HG03439 (cell line): ENCODE measurements around the gene RPL13.

Experiments used
- ATAC-seq: cut with Tn5 transposase; IDR thresholded peaks from one replicate; pipeline ENCODE4 v1.9.1; 2021; ENCODE audit warnings: mild to moderate bottlenecking, moderate library complexity; ENCODE audit not compliant: unreplicated experiment

Gene RPL13

DNA sequence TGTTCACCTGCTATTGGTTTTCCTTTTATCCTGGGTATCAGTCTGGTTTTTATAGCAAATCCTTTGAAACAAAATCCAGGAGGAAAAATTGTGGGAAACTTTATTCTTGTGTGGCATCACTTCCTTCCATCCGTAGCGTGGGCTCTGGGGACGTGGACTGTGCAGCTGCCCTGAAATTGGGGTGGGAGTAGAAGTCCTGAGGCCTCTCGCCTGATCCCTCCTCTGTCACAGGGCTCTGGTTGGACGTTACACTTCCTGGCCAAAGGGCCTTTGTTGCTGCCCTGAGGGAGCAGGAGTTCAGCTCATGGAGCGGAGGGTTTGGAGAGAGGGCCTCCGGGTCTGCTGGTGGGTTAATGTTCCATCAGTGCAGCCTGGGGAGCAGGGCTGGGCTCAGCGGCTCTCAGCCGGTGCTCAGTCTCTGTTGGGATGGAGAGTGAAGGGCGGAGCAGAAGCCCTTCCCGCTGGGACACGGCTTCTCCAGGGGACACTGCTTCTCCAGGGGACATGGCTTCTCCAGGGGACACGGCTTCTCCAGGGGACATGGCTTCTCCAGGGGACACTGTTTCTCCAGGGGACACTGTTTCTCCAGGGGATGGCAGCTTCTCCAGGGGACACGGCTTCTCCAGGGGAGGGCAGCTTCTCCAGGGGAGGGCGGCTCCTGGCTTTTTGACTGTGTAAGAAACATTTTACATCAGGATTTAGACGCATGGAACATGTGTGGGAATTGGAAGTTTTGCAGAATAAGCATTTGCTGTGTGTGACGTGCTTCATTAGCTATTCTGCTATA is 15.2 kb upstream of the RPL13 start:
- no peak for ATAC-seq

DNA sequence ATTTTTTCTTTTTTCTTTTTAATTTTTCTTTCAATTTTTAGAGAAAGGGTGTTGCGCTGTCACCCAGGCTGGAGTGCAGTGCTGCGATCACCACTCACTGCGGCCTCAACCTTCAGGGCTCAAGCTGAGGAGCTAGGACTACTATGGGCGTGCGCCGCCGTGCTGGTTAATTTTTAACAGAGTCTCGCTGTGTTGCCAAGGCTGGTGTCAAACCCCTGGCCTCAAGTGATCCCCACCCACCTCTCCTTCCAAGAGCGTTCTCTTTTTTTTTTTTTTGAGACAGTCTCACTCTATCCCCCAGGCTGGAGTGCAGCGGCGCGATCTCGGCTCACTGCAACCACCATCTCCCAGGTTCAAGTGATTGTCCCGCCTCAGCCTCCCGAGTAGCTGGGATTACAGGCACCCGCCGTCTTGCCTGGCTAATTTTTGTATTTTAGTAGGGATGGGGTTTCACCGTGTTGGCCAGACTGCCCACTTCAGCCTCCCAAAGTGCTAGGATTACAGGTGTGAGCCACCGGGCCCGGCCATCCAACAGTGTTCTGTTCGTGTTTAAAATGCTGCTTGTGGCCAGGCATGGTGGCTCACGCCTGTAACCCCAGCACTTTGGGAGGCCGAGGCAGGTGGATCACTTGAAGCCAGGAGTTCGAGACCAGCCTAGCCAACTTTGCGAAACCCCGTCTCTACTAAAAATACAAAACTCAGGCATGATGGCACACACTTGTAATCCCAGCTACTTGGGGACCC is 14.5 kb upstream of the RPL13 start:
- ATAC-seq = no peak

DNA sequence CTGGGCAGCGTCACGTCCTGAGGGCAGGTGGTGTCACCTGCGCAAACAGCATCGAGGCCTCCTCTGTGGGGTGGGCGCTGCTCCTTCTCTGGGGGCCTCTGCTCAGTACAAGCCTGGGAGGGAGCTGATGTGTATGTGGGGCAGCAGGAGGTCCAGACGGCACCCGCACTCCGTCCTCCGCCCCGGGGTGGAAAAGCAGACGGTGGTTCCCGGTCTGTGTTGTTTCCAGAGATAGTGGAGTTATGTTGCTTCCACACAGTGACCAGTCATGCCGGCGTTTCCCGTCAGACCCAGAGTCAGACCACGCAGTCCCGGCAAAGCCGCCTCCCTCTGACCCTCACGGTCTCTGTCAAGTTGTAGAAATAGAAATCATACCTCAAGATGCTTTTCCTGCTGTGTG is 13.7 kb upstream of the RPL13 start:
- no peak for ATAC-seq

DNA sequence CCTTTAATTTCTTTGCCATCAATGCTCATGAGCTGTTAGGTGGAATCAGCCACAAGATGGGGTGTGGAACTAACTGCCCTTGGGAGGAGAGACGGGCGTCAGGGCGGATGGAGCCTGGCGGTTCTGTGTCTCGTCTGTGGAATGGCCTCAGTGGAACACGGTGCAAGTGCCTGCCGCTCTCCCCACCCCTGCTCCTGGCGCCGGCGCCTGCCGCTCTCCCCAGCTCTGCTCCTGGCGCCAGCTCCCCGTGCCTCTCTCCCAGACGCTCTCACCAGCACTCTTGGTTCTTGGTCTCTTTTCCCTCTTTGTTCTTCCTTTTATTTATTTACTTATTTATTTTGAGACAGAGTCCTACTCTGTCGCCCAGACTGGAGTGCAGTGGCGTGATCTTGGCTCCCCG is 13.2 kb upstream of the RPL13 start:
- no peak for ATAC-seq

DNA sequence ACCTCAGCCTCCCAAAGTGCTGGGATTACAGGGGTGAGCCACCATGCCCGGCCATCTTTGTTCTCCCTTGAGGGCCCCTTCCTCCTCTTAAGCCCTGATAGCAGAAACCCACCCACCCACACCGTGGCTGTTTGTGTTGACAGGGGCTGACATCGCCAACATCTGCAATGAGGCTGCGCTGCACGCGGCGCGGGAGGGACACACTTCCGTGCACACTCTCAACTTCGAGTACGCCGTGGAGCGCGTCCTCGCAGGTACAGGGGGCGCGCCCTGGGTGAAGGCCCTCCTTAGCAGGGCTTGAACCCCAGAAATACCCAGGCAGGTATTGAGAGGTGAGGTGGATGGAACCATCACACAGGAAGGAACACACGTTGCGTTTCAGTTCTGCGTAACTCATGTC is 12.6 kb upstream of the RPL13 start:
- no peak for ATAC-seq

DNA sequence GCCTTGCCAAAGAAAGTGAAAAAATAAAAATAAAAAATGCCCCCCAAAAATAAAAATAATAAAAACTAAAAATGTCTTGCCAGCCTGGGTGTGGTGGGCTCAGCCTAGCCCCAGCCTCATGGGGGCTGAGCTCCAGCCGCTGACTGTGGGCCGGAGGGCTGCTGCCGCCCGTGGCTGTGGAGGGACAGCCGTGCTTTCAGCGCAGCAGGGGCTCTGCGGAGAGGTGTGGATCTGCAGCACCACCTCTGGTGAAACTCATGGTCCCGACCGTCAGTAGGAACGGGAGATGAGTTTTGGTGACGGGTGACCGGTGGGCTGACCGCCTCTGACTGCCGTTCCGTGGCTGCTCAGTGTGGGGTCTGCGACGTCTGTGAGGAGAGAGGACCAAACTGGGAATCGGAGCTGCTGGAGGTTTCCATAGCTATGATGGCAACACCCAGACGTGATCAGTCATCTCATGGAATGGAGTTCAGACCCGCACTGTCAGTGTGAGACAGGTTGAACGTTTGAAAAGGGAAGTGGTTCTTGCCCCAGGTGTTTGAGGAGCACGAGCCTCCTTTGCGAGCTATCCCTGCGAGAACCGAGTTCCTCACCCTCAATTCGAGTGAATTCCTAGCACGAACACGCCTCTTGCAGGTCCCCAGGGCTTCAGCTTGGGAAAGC is 12.0 kb upstream of the RPL13 start:
- ATAC-seq = no peak

DNA sequence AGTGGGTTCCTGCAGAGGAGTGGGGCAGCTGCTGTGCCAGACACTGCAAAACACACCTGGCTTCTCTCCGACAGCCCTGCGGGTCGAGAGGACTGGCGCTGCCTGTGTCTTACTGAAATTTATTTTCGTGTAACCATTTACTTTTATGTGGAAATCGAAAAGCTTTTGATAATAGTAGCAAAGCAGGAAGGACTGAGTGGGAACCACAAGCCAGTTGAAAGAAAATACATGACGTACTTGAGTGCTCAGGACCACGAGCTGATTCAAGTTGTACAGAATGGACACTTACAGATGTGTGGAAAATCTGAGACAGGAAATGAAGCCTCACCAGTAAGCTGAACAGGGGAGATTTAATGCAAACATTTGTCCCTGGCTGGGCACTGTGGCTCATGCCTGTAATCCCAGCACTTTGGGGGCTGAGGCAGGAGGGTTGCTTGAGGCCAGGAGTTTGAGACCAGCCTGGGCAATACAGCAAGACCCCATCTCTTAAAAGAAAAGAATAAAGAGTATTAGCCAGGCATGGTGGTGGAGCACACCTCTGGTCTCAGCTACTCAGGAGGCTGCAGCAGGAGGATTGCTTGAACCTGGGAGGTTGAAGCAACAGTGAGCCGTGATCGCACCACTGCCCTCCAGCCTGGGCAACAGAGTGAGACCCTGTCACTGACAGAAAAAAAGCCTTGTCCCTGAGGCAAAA is 11.3 kb upstream of the RPL13 start:
- no peak for ATAC-seq

DNA sequence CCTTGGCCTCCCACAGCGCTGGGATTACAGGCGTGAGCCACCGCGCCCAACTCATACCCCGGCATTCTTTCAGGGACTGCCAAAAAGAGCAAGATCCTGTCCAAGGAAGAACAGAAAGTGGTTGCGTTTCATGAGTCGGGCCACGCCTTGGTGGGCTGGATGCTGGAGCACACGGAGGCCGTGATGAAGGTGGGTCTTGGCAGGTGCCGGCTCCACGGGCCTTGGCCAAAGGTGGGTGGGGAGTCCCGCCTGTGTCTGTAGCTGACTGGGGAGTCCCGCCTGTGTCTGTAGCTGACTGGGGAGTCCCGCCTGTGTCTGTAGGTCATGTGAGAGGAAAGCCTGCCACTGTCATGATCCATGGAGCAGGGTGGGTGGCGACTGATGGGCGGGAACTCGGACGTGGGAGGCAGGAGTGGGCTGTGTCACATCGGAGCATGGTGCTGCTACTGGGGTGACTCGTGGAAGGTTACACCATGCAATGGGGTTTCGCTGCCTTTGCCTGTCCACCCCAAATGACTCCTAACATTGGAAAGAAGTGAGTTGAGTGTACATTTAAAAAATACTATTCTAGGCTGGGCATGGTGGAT is 10.0 kb upstream of the RPL13 start:
- no peak for ATAC-seq

DNA sequence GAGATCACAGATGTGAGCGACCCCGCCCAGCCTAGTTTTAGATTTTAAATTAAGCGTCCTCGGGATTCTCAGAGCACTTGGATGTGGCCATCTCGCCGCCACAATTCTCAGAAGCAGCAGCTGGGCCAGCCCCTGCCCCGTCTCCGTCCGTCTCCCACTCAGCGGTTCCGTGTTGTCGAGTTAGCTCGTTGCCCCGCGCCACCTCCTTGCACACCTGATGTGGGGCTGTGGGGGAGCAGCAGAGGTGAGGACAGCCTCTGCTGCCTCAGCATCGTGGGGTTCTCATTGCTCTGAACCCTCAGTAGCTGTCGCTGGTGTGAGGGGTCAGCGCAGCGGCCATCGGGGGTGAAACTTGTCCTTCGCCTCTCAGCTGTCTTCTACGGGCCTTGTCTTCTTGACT is 8.2 kb upstream of the RPL13 start:
- no peak for ATAC-seq

DNA sequence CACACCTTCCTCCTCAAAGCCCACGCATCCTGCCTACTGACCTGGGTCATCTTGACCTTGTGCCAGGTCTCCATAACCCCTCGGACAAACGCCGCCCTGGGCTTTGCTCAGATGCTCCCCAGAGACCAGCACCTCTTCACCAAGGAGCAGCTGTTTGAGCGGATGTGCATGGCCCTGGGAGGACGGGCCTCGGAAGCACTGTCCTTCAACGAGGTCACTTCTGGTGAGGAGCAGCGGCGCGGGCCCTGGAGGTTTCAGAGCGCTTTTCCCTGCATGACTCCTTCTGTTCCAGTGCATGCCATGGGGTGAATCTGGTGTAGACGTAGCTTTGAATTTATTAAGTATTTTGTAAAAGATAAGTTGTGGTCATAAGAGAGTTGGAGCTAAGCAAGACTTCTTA is 7.6 kb upstream of the RPL13 start:
- ATAC-seq = no peak

DNA sequence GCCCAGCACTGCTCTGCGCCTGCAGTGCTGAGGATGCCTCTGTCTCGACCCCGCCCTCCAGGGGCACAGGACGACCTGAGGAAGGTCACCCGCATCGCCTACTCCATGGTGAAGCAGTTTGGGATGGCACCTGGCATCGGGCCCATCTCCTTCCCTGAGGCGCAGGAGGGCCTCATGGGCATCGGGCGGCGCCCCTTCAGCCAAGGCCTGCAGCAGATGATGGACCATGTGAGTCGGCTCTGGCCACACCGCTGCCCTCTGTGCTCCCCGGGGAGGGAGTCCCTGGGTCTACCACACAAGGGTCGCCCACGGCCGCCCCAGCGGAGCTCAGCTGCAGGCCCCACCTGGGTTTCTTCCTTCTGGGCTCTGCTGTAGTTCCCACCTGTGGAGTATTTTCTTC is 6.7 kb upstream of the RPL13 start:
- ATAC-seq = no peak

DNA sequence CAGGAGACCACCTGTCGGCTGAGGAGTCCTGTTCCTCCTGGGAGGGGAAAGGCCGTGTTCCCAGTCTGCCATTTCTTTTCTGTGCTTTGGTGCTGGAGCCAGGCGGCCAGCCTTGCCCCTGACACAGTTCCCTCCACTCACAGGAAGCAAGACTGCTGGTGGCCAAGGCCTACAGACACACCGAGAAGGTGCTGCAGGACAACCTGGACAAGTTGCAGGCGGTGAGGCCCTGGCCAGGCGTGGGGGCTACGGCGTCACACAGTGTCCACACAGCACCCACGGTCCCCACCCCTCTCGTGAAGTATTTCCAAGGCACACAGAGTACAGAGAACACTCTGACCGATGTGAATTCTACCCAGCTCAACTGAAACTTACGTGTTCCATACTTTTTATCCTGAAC is 6.1 kb upstream of the RPL13 start:
- no peak for ATAC-seq

DNA sequence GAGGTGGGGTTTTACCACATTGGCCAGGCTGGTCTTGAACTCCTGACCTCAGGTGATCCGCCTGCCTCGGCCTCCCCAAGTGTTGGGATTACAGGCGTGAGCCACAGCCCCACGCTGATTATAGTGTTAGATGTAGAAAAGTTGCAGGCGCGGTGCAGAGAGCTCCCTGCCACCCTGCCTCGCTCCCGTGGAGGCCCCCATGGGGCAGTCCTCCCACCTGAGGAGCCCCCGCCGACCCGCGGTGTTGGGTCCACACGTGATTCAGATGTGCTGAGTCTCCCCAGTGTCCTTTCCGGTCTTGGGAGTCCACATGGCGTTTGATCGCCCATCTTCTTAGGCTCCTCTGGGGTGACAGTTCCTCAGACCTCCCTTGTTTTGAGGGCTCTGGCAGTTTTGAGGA is 5.2 kb upstream of the RPL13 start:
- no peak for ATAC-seq

DNA sequence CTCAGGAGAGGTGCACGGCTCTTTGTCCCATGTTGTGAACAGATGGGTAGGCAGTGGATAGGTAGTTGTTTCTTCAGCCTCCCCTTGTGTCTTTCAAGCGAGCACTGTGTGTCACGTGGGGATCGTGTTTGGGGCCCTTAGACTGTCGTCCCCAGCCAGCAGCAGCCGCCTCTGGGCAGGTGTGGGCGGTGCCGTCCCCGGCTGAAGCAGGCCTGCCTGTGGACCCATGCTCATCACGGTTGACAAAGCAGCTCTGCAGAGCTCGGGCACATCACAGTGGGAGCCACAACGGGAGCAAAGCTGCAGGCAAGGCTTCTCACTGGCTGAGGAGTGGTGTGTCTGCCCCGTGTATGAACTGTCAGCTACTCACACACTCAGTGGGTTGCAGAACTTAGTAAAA is 4.7 kb upstream of the RPL13 start:
- ATAC-seq = no peak

DNA sequence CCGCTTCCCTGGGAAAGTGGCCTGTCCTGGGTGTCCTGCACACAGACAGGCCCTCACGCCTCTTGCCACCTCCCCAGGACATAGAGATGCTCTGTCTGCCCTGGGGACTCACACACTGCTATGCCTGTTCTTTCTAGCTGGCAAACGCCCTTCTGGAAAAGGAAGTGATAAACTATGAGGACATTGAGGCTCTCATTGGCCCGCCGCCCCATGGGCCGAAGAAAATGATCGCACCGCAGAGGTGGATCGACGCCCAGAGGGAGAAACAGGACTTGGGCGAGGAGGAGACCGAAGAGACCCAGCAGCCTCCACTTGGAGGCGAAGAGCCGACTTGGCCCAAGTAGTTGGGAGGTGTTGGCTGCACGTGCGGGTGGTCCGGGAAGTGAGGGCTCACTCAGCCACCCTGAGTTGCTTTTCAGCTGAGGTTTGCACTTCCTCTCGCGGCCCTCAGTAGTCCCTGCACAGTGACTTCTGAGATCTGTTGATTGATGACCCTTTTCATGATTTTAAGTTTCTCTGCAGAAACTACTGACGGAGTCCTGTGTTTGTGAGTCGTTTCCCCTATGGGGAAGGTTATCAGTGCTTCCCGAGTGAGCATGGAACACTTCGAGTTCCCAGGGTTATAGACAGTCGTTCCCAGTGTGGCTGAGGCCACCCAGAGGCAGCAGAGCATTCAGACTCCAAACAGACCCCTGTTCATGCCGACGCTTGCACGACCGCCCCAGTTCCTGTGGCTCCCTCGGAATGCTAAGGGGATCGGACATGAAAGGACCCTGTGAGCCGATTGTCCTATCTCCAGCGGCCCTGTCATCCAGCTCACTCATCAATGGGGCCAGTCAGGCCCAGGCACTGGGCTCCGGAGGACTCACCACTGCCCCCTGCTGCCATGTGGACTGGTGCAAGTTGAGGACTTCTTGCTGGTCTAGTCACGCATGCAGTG is 3.5 kb upstream of the RPL13 start:
- ATAC-seq = no peak

DNA sequence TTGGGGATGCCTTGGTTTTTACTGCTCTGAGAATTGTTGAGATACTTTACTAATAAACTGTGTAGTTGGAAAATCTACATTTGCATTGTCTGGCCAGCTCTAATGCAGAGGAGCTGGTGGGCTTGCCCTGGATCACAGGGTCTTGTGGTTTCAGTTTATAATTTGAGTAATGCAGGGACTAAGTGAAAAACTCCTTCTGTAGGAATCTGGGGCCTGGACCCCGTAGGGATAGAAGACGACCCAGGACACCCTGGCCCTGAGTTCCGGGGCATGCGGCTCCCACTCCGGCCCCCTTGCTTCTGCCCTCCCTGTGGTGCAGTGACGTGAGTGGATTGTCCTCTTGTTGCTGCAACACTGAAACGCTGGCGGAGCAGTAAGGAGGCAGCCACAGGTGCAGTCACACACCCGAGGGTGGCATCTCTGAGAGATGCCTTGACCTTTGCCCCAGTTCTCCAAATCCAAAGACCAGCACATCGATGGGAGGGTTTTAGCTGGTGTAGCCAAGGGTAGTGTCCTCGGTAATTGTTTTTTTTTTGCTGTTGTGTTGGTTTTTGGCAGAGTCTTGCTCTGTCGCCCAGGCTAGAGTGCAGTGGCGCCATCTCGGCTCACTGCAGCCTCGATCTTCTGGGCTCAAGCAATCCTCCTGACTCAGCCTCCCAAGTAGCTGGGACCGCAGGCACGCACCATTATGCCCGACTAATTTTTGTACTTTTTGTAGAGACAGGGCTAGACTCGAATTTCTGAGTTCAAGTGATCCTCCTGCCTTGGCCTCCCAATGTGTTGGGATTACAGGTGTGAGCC is 2.6 kb upstream of the RPL13 start:
- ATAC-seq = no peak

DNA sequence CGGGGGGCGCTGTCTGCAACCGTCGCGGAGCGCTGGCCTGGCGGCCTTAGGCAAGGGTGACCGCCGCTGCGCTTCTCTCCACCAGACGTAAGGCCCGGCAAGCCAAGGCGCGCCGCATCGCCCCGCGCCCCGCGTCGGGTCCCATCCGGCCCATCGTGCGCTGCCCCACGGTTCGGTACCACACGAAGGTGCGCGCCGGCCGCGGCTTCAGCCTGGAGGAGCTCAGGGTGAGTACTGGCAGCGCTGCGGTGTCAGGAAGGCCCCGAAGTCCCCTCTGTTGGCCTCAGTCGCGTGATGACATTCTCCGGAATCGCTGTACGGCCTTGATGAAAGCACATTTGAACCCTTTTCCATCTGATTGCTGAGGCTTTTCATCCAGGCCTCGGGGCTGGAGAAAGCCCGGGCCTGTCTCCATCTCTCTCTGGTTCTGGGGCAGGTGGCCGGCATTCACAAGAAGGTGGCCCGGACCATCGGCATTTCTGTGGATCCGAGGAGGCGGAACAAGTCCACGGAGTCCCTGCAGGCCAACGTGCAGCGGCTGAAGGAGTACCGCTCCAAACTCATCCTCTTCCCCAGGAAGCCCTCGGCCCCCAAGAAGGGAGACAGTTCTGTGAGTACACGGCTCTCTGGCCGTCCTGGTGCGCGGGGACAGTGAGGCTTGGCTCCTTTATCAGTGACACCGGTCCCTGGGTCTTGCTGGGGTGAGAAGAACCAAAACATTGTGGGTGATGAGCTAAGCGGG is 831 bp downstream of the RPL13 start:
- ATAC-seq = no peak

DNA sequence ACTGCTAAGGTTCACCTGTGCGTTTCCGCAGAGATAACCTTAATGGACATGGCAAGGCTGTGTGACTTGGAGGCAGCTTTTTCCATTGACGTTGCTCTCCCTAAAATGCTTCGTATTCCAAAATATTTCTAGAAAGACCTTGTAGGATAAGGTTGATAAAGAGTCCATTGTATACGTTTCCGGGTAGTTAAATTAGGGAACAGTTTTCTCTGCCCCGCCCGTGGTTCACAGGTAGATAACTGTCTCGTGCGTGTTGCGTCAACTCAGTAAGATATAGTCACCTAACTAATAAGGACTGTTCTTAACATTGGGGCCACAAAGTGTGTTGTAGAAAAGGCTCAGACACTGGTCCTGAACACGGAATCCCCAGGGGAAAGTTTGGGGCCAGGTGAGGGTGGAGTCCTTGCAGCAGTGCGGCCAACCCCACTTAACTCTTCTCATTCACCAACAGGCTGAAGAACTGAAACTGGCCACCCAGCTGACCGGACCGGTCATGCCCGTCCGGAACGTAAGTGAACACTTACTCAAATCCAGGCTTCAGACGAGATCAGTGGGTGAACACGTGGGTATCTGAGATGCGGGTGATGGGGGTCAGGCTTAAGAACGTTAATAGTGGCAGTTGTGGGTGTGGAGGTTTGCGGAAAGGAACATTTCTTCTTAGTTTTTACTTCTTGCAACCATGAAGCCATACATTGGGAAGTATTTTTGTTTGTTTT is 1.6 kb downstream of the RPL13 start:
- no peak for ATAC-seq
